Duodenal mucosa (tissue), 2 donors: ENCODE results near the gene RNH1.

Experiments used
- H3K27ac ChIP-seq: one replicate; pipeline ENCODE4 v1.7.0; 2013; ENCODE audit warnings: low read depth, low read length
- H3K27me3 ChIP-seq, 2 donors: one replicate each; pipeline ENCODE4 v1.7.0; 2013; ENCODE audit warnings: low read length in 2 of 2, control low read depth in 1 of 2; ENCODE audit not compliant: insufficient read depth in 2 of 2, control insufficient read depth in 1 of 2
- H3K36me3 ChIP-seq, 2 donors: one replicate each; pipeline ENCODE4 v1.7.0; 2013; ENCODE audit warnings: low read length in 2 of 2, control low read depth in 1 of 2; ENCODE audit not compliant: insufficient read depth in 2 of 2, control insufficient read depth in 1 of 2
- H3K4me1 ChIP-seq, 2 donors: one replicate each; pipeline ENCODE4 v1.7.0; 2013; ENCODE audit warnings: low read length in 2 of 2, control low read depth in 1 of 2; ENCODE audit not compliant: insufficient read depth in 2 of 2, control insufficient read depth in 1 of 2
- H3K4me3 ChIP-seq, 2 donors: one replicate each; pipeline ENCODE4 v1.7.0; 2013; ENCODE audit warnings: low read length in 2 of 2, low read depth in 1 of 2
- H3K9ac ChIP-seq, 2 donors: one replicate each; pipeline ENCODE4 v1.7.0; 2013; ENCODE audit warnings: low read length in 2 of 2, low read depth in 1 of 2
- H3K9me3 ChIP-seq, 2 donors: one replicate each; pipeline ENCODE4 v1.7.0; 2013; ENCODE audit warnings: low read length in 2 of 2, control low read depth in 1 of 2; ENCODE audit not compliant: control insufficient read depth in 1 of 2

RNH1 gene

DNA sequence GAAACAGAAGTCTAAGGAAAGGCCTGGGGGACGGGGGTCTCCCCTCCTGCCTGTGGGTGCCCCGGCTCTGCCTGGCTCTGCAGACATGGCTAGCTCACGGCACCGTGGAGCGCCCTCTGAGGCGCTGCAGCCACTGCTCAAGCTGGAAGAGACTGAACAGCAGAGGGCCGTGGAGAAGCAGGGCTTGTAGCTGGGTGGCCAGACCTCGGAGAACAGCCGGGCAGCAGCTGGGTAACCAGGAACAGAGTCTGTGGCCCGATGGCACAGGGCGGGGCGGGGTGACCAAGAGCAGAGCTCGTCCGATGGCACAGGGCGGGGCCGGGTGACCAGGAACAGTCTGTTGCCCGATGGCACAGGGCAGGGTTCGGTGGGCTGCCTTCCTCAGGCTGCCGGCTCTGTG is 18.1 kb downstream of the RNH1 start:
- Histone ChIP-seq H3K9me3 (no peaks in the 10 kb centered on the region), H3K27me3 (no peaks in the 10 kb centered on the region), H3K9ac (no peak overlapping the region), H3K4me3 (no peak overlapping the region), H3K27ac (no peak overlapping the region), H3K36me3 (peaks cover 0 to 13% of the 10 kb centered on the region in 2 donors), H3K4me1 (no peaks in the 10 kb centered on the region)

DNA sequence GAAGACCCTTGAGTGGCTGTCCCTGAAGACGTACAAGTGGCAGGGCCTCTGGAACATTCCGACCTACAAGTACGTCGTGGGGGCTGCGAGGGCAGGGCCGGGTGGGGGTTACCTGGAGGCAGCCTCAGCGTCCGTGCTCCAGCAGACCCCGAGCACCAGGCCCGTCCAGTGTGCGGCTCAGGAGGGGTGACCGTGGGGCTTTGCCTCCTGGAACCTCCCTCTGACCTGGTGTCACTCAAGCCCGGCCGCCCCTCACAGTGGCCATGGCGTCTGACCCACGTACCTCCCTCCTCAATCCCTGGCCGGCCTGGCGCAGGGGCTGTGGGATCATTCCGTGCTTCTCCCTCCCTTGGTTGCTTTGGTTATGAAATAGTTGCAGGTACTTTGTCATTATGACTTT is 18.5 kb downstream of the RNH1 start:
- no peaks in the 10 kb centered on the region for H3K4me1 ChIP-seq
- H3K27me3 ChIP-seq, result no peaks in the 10 kb centered on the region
- no peak overlapping the region for H3K27ac ChIP-seq
- no peaks in the 10 kb centered on the region for H3K9me3 ChIP-seq
- H3K4me3 ChIP-seq, result no peak overlapping the region
- H3K36me3 ChIP-seq, result peaks cover 0 to 13% of the 10 kb centered on the region in 2 donors
- no peak overlapping the region for H3K9ac ChIP-seq

DNA sequence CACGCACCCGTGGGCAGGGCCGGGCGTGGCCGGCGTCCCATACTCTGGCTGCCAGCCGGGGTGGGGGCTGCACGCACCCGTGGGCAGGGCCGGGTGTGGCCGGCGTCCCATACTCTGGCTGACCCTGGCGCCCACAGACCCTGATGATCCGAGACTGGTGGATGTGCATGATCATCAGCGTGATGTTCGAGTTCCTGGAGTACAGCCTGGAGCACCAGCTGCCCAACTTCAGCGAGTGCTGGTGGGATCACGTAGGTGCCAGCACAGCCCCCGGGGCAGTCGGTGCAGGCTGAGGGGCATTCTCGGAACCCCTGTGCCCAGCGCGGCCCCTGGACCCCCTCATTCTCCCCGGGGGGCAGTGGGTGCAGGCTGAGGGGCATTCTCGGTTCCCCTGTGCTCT is 19.0 kb downstream of the RNH1 start:
- H3K27ac ChIP-seq, result no peak overlapping the region
- H3K9me3 ChIP-seq, result no peaks in the 10 kb centered on the region
- H3K4me1 ChIP-seq, result no peaks in the 10 kb centered on the region
- H3K4me3 ChIP-seq, result no peak overlapping the region
- no peaks in the 10 kb centered on the region for H3K27me3 ChIP-seq
- peaks cover 0 to 13% of the 10 kb centered on the region in 2 donors for H3K36me3 ChIP-seq
- H3K9ac ChIP-seq, result no peak overlapping the region

DNA sequence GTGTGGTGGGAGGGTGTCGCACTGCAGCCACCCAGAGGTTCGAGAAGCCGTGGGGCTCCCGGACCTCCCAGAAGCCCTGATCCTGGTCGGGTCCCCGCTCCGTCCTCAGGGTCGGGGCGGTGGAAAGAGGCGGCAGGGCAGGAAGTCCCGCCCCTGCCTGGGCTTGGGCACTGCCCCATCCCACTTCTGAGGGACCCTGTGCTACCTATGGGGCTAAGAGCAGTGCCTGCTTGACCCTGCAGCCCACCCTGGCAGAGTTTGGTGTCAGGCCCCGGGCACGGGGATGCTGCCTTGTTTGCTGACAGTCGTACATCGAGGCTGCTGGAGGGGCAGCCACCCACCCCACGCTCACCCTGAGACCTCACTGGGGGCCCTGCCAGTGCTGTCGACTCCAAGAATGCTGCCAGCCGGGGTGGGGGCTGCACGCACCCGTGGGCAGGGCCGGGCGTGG is 19.4 kb downstream of the RNH1 start:
- Histone ChIP-seq H3K9ac (no peak overlapping the region), H3K9me3 (no peaks in the 10 kb centered on the region), H3K27ac (no peak overlapping the region), H3K4me3 (no peak overlapping the region), H3K4me1 (no peaks in the 10 kb centered on the region), H3K36me3 (peaks cover 0 to 13% of the 10 kb centered on the region in 2 donors), H3K27me3 (no peaks in the 10 kb centered on the region)

DNA sequence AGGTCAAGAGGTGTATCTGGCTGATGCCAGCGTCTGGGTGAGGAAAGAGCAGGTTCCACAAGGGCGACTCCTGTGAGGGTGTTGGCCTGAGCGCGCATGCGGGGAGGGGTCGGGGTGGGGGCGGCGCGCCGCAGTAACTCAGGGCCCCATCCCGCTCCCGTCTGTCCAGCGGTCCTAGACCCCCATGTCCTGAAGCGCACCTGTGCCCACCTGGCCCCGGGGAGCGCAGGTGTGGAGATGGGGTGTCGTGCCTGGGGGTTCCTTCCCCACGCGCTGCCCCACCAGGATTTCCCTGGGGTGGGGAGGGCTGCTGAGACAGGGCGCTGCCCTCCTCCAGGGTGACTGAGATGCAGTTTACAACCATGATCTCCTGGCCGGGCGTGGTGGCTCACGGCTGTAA is 20.9 kb downstream of the RNH1 start:
- Histone ChIP-seq H3K4me3 (no peak overlapping the region), H3K27me3 (no peaks in the 10 kb centered on the region), H3K36me3 (peaks cover 0 to 13% of the 10 kb centered on the region in 2 donors), H3K4me1 (no peaks in the 10 kb centered on the region), H3K9me3 (no peaks in the 10 kb centered on the region), H3K27ac (no peak overlapping the region), H3K9ac (no peak overlapping the region)

DNA sequence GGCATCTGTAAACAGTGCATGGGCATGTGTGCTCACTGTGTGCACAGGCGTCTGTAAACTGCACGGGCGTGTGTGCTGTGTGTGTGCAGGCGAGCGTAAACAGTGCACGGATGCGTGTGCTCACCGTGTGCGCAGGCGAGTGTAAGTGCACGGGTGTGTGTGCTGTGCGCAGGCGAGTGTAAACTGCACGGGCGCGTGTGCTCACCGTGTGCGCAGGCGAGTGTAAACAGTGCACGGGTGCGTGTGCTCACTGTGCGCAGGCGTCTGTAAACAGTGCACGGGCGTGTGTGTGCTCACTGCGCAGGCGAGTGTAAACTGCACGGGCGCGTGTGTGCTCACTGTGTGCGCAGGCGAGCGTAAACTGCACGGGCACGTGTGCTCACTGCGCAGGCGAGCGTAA is 22.4 kb downstream of the RNH1 start:
- Histone ChIP-seq H3K9ac (no peak overlapping the region), H3K4me1 (no peaks in the 10 kb centered on the region), H3K27ac (no peak overlapping the region), H3K27me3 (no peaks in the 10 kb centered on the region), H3K36me3 (no peaks in the 10 kb centered on the region), H3K9me3 (no peaks in the 10 kb centered on the region), H3K4me3 (no peak overlapping the region)

DNA sequence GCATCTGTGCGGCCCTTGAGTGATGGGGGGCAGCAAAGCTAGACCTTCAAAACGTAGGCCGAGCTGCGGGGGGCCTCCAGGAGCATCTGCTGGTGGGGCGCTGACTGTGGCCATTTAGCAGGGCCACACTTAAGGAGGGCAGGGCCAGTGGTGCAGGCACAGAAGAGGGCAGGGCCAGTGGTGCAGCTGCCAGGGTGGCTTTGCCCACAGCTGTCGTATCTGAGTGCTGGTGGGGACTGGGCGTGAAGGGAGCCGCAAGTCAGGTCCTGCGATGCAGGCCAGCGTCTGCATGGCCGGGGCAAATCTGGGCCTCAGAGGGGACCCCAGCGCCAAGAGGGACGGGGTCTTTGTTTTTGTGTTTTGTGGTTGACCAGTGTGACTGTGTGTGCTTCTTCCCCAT is 27.7 kb downstream of the RNH1 start:
- Histone ChIP-seq H3K27me3 (no peaks in the 10 kb centered on the region), H3K4me3 (no peak overlapping the region), H3K9me3 (no peaks in the 10 kb centered on the region), H3K36me3 (no peaks in the 10 kb centered on the region), H3K27ac (no peak overlapping the region), H3K4me1 (no peaks in the 10 kb centered on the region), H3K9ac (no peak overlapping the region)

DNA sequence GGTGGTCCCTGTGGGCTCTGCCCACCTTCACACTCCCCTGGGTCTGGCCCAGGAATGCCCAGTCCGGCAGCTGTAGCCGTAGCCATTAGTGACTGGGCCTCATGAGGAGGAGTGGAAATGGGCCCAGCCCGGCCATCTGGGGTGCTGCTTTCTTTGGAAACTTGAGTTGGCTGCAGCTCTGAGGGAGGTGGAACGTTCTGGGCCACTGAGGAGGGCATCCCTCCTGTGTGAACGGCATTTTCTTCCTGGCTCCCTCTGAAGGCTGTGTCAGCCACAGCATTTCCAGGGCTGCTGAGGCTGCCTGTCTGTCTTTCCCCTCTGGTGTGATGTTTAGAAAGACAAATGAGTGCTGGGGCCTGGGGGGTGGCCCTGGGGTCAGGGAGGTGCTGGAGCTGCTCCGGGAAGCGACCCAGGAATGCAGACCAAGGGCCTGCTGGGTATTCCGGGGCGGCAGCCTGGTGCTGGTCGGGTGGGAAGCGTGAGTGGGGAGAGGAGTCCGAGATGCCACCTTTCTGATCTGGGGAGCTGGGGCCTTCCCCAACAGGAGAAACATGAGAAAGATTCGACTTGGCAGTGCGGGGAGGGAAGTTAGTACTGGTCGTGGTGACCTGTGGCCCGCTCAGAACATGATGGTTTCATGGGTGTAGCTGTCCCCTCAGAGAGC is 29.9 kb downstream of the RNH1 start:
- Histone ChIP-seq H3K9me3 (no peaks in the 10 kb centered on the region), H3K27ac (no peak overlapping the region), H3K4me3 (no peak overlapping the region), H3K4me1 (no peaks in the 10 kb centered on the region), H3K27me3 (no peaks in the 10 kb centered on the region), H3K36me3 (no peaks in the 10 kb centered on the region), H3K9ac (no peak overlapping the region)

DNA sequence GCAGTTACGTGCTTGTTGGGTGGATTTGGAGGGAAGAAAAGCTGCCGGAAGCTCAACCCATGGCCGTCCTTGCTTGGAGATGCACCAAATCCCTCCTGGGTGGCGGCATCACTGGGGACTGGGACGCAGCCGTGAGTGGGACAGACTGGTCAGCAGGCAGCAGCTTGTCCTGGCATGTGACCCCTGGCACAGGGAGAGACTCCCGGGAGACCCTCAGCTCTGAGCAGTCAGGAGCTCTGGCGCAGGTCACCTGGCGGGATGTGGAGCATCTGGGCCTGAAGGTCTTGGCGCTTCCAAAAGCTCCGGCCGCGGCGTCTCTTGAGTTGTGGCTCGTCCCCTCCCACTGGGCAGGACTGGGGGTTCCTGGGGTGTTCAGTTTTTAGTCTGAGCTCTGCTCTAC is 30.6 kb downstream of the RNH1 start:
- Histone ChIP-seq H3K4me3 (no peak overlapping the region), H3K36me3 (no peaks in the 10 kb centered on the region), H3K27ac (no peak overlapping the region), H3K9me3 (no peaks in the 10 kb centered on the region), H3K27me3 (no peaks in the 10 kb centered on the region), H3K9ac (no peak overlapping the region), H3K4me1 (no peaks in the 10 kb centered on the region)

DNA sequence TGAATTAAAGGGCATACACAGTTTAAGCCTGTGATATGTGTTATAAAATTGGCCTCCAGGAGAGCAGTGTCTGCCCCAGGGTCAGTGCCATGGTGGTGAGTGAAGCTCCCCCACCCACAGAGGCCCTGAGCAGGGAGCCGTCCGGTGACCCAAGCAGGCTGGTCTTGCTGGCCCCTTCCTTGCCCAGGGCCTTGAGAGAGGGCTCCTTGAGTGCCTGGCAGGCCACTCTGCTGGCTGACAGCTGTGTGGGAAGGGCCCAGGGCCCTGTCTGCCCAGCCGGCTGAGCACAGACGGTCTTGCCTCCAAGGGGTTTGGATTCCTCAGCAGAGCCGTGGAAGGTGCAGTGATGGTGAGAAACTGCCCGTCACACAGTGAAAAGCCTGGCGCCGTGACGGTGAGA is 31.1 kb downstream of the RNH1 start:
- Histone ChIP-seq H3K4me3 (no peak overlapping the region), H3K27me3 (no peaks in the 10 kb centered on the region), H3K9ac (no peak overlapping the region), H3K9me3 (no peaks in the 10 kb centered on the region), H3K36me3 (no peaks in the 10 kb centered on the region), H3K4me1 (no peaks in the 10 kb centered on the region), H3K27ac (no peak overlapping the region)
